ENCODE results near the gene HLA-DQA2.
"Not testable (repeated sequence)": the region's sequence is repeated elsewhere in the genome, so short reads cannot be mapped to it uniquely, and the experiment has no call there.

The HLA-DQA2 gene

DNA sequence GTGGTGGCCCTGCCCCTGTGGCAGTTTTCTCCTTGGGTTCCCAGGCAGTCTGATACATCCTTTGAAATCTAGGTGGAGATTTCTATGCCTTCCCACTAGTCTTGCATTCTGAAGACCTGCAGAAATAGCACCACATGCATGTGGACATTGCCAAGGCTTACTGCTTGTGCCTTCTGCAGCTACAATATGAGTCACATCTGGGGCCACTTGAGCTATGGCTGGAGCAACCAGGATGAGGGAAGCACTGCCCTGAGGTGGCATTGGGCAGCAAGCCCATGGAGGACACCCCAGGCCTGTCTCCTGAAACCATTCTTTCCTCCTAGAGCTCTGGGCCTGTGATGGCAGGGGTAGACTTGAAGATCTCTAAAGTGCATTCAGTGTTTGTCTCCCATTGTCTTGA lies 37.8 kb downstream of the HLA-DQA2 start:
- DNase-seq (ENCODE audit: low read depth): no peak

DNA sequence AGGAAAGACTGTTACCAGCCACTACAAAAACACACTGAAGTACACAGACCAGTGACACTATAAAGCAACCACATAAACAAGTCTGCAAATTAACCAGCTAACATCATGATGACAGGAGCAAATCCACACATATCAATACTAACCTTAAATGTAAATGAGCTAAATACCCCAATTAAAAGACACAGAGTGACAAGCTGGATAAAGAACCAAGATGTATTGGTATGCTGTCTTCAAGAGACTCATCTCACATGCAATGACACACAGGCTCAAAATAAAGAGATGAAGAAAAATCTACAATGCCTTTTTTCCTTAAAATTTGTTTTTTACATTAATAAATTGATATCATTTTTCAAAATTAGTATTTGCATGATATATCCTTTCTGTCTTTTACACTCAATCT lies 41.7 kb downstream of the HLA-DQA2 start:
- not testable (repeated sequence) for DNase-seq (ENCODE audit: low read depth)

DNA sequence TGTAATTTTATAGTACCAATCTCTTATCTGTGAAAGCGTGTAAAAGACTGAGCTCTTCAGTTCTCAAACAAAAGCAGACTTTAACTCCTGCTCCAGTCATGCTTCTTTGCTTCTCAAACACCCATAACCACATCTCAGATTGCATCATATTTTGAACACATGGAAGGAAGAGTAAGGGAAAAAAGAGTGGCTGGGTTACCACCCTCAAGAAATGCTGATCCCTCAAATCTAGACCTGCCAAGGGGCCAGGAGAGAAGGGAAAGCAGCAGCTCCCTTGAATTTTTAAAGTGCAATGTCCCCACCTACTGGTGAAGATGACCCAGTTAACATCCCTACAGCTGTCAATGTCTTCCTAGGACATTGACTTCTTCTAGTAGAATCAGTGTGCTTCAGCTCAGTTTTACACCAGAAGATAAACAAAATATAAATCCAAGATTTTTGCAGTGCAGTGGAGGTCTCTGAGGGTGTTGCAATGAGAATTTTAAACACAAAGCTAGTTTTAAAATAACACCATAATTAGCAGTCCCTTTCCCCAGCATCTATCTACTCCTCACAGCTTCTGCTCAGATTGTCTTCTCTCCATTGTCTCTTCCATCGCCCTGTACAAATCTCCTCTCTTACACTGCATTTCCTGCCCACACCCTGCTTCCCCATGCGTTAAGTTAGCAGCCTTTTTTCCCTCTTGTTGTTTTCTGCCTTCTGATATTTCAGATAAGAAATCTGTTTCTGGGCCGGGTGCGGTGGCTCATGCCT lies 44.8 kb downstream of the HLA-DQA2 start:
- DNase-seq (ENCODE audit: low read depth): no peak

DNA sequence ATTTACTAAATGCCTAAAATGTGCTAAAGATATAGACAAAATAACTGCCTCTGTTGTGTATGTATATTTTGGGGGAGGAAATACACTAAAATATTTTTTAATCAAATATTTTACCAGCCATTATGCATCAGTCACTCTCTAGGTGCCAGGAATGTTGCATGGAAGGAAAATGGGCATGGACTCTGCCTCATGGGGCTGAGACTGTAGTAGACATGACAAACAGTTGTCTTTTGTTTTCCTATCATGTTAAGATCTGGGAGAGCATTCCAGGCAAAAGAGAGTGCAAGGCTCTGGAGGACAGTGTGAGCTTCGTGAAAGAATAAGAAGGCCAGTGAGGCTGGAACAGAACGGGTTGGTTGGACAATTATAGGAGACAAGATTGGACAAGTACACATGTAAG lies 49.1 kb downstream of the HLA-DQA2 start:
- DNase-seq (ENCODE audit: low read depth): no peak

DNA sequence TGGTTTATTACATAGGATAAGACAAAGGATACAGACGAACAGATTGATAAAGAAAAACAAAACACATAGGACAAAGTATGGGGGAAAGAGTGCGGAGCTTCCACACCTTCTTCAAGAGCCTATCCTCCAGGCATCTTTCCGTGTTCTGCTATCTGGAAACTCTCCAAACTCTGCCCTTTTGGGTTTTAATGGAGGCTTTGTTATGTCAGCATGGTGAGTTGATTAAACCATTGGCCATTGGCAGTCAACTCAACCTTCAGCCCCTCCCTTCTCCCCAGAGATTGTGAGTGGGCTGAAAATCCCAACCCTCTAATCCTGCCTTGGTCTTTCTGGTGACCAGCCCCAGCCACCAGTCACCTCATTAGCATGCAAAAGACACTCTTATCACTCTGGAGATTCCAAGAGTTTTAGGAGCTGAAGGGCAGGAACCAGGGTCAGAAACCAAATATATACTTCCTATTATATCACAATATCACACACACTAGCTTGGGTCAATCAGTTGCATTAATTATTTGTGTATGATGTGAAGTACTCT lies 51.8 kb downstream of the HLA-DQA2 start:
- DNase-seq (ENCODE audit: low read depth): no peak

DNA sequence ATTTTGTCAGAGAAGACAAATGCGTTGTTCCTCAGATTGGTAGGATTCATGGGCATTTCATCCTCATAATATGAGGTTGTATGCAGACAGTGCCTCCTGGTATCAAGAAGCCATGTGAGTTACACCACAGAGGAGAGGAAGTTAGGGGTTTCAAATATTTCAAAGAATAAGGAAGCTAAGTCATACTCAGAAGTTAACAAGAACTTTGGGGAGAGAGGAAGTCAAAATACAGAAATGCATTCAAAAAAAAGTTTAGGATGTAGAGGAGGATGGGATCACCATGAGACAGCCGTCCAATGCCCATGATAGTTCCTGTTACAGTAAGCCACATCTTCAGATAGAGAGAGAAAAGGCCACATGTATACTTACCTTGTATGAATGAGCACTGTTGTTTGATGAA lies 53.3 kb downstream of the HLA-DQA2 start:
- no peak for DNase-seq (ENCODE audit: low read depth)
